ENCODE results near the gene CDHR2.

Gene CDHR2

GRCh38 chr5:176548967-176549444 is at the start of gene CDHR2:
TSS of gene CDHR2 (plus strand) at chr5:176549342. CDS start at chr5:176565353, 16,011 bp downstream.
- DNase-seq: no peak

- no peak for DNase-seq
Measured at GRCh38 chr5:176500511-176500910, 48.6 kb upstream of the CDHR2 start.

GRCh38 chr5:176501333-176501732 is 47.8 kb upstream of the CDHR2 start:
- DNase-seq: no peak

- no peak for DNase-seq
Measured at GRCh38 chr5:176503496-176503895, 45.6 kb upstream of the CDHR2 start.

- DNase-seq: no peak
Measured at GRCh38 chr5:176507911-176508310, 41.2 kb upstream of the CDHR2 start.

- no peak for DNase-seq
Measured at GRCh38 chr5:176508603-176509002, 40.5 kb upstream of the CDHR2 start.

GRCh38 chr5:176513788-176514187 is 35.4 kb upstream of the CDHR2 start:
- DNase-seq: no peak

- DNase-seq: no peak
Measured at GRCh38 chr5:176514244-176514950, 34.7 kb upstream of the CDHR2 start.

GRCh38 chr5:176515396-176515795 is 33.7 kb upstream of the CDHR2 start:
- DNase-seq: no peak

- no peak for DNase-seq
Measured at GRCh38 chr5:176517053-176517661, 32.0 kb upstream of the CDHR2 start.

GRCh38 chr5:176519810-176520720 is 29.1 kb upstream of the CDHR2 start:
- no peak for DNase-seq

- no peak for DNase-seq
Measured at GRCh38 chr5:176521286-176521685, 27.9 kb upstream of the CDHR2 start.

- no peak for DNase-seq
Measured at GRCh38 chr5:176521699-176522263, 27.4 kb upstream of the CDHR2 start.

GRCh38 chr5:176524138-176524537 is 25.0 kb upstream of the CDHR2 start:
- DNase-seq: no peak

GRCh38 chr5:176524987-176525386 is 24.2 kb upstream of the CDHR2 start:
- no peak for DNase-seq

- no peak for DNase-seq
Measured at GRCh38 chr5:176525677-176526076, 23.5 kb upstream of the CDHR2 start.

GRCh38 chr5:176526462-176526861 is 22.7 kb upstream of the CDHR2 start:
- no peak for DNase-seq

- no peak for DNase-seq
Measured at GRCh38 chr5:176527246-176528222, 21.6 kb upstream of the CDHR2 start.

- DNase-seq: no peak
Measured at GRCh38 chr5:176528301-176528700, 20.8 kb upstream of the CDHR2 start.

GRCh38 chr5:176528761-176529115 is 20.4 kb upstream of the CDHR2 start:
- no peak for DNase-seq

GRCh38 chr5:176529116-176529740 is 19.9 kb upstream of the CDHR2 start:
- no peak for DNase-seq

- DNase-seq: peak; percentile 75
Measured at GRCh38 chr5:176529741-176530141, 19.4 kb upstream of the CDHR2 start.
